Measurements from ENCODE around the gene PPFIA2. TPM values are rescaled to one million over a fixed set of nuclear protein-coding genes. Genes with fewer than 3 reads are reported as not detected.

Gene PPFIA2
- polyA plus RNA-seq, 1 experiment = 0.20 TPM

DNA sequence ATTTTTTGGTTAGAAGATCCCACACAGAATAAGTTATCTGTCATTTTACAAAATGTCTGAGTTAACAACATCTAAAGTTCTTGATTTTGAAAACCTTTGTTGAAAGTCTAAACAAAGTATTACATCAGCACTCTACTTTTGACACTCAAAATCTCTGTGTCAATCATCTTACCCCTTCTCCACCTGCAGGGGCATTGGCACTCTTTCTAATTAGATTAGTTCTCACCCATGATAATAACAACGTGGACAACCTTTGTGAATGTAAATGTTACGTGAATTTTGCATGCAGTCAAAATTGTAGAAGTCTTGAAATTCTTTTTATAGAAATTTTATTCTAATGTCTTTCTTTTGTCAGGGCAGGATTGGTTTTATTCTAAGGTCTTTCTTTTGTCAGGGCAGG, 33.5 kb upstream of the PPFIA2 start:
- no peak overlapping the region for H3K4me3 ChIP-seq (ENCODE audit: low read depth, low read length)
- H3K27me3 ChIP-seq (ENCODE audit: control insufficient read depth, insufficient read depth, low read length) = no peaks in the 10 kb centered on the region
- POLR2A ChIA-PET = no interaction called here
- no peak overlapping the region for H3K27ac ChIP-seq (ENCODE audit: low read depth, low read length)
- DNase-seq (ENCODE audit: low read depth, low spot score) = no peak
- CTCF ChIA-PET = no interaction called here
- TF ChIP-seq, protein P1, sequence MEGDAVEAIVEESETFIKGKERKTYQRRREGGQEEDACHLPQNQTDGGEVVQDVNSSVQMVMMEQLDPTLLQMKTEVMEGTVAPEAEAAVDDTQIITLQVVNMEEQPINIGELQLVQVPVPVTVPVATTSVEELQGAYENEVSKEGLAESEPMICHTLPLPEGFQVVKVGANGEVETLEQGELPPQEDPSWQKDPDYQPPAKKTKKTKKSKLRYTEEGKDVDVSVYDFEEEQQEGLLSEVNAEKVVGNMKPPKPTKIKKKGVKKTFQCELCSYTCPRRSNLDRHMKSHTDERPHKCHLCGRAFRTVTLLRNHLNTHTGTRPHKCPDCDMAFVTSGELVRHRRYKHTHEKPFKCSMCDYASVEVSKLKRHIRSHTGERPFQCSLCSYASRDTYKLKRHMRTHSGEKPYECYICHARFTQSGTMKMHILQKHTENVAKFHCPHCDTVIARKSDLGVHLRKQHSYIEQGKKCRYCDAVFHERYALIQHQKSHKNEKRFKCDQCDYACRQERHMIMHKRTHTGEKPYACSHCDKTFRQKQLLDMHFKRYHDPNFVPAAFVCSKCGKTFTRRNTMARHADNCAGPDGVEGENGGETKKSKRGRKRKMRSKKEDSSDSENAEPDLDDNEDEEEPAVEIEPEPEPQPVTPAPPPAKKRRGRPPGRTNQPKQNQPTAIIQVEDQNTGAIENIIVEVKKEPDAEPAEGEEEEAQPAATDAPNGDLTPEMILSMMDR (IDR thresholded peaks at IDR 0.05; ENCODE audit: low read depth, low read length) = no peak
- no peaks in the 10 kb centered on the region for H3K9me3 ChIP-seq (ENCODE audit: control insufficient read depth, insufficient read depth, low read length)

DNA sequence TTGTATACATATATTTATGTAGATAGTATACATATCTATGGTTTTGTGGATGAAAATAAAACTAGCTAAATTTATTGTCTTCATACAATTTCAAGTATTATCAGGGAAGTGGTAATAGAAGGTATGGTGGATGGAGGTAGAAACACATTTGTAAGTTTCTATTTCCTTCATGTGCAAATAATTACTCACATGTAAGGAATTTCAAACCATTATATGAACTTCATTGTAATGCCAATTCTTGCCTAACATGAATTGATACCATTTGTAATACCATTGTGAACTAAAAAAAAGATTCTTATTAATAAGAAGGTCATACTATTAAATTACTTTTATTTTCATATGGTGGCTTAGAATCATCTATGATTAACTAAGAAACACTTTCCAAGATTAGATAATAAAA, 20.1 kb upstream of the PPFIA2 start:
- no peak overlapping the region for H3K27ac ChIP-seq (ENCODE audit: low read depth, low read length)
- TF ChIP-seq, protein P1 (IDR thresholded peaks at IDR 0.05; ENCODE audit: low read depth, low read length) = no peak
- no peaks in the 10 kb centered on the region for H3K27me3 ChIP-seq (ENCODE audit: control insufficient read depth, insufficient read depth, low read length)
- ChIA-PET POLR2A (no interaction called here), CTCF (no interaction called here)
- H3K9me3 ChIP-seq (ENCODE audit: control insufficient read depth, insufficient read depth, low read length) = no peaks in the 10 kb centered on the region
- no peak for DNase-seq (ENCODE audit: low read depth, low spot score)
- no peak overlapping the region for H3K4me3 ChIP-seq (ENCODE audit: low read depth, low read length)

DNA sequence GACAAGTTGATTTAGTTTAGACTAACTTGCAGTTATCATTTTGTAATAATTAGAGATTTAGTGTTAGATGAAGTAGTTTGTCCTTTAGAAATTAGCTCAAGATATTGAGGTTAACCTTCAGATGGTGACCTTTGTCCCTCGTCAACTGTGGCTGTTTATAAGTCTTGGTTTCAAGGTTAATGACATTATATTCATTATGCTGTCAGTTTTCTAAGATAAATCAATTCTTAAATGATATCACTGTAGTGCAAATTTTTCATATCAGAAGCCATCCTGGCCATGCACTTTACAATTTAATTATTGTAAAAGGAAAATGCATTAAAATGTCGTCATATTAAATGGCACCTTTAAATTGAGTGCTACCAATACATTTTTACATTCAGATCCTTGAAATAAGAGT, 19.6 kb upstream of the PPFIA2 start:
- Histone ChIP-seq H3K4me3 (ENCODE audit: low read depth, low read length) (no peak overlapping the region), H3K27me3 (ENCODE audit: control insufficient read depth, insufficient read depth, low read length) (no peaks in the 10 kb centered on the region), H3K27ac (ENCODE audit: low read depth, low read length) (no peak overlapping the region), H3K9me3 (ENCODE audit: control insufficient read depth, insufficient read depth, low read length) (no peaks in the 10 kb centered on the region)
- TF ChIP-seq, protein P1 (IDR thresholded peaks at IDR 0.05; ENCODE audit: low read depth, low read length) = no peak
- DNase-seq (ENCODE audit: low read depth, low spot score) = no peak
- ChIA-PET POLR2A (no interaction called here), CTCF (no interaction called here)

DNA sequence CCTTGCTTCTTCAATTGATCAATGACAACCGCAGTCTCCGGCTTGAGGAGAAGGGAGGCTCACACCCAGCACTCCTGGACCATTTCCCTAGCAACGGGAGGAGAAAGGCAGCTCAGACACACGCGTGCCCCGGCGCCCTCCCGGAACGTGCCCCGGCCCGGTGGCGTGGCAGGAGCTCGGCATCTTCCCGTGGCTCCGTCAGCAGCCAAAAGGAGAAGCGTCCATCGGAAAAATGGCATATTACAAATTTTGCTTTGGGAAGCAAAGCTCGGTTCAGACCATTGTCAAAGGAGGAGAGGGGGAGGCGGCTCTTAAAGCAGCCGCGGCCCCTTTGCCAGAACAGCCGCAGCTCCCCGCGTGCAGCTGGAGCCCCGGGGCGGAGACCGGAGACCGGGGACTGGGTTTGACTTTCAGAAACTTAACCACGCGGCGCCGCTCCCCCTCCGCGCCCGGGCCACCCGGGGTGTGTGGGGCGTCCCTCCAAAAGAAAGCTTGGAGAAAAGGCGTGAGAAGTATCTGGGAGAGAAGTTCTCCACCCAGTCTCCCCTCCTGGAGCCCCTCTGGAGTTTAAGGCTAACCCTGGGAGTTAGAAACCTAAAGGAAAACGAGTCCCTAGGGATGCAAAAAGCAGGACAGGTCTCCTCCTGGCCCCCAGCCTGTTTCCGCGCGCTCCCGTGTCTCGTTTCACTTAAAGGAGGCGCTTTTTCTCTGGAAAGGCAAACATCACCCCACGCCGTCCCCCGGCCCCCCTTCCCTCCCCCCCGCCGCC, 545 bp downstream of the PPFIA2 start:
- no peak for DNase-seq (ENCODE audit: low read depth, low spot score)
- H3K4me3 ChIP-seq (ENCODE audit: low read depth, low read length) = peak overlapping the region; percentile 52
- CTCF ChIA-PET = no interaction called here

More for the DNA sequence above, 545 bp downstream of the PPFIA2 start:
- POLR2A ChIA-PET = no interaction called here
- Histone ChIP-seq H3K27ac (ENCODE audit: low read depth, low read length) (no peak overlapping the region), H3K27me3 (ENCODE audit: control insufficient read depth, insufficient read depth, low read length) (peaks cover 19% of the 10 kb centered on the region), H3K9me3 (ENCODE audit: control insufficient read depth, insufficient read depth, low read length) (no peaks in the 10 kb centered on the region; the same call in 1 of the 2 replicates)
- TF ChIP-seq, protein P1 (IDR thresholded peaks at IDR 0.05; ENCODE audit: low read depth, low read length) = no peak
